ENCODE data around the gene SNX33. TPM values are rescaled to one million over a fixed set of nuclear protein-coding genes. Genes with fewer than 3 reads are reported as not detected.
A peak's percentile ranks its signal among the peaks of the same experiment; 100 is the strongest.

The SNX33 gene
- total RNA-seq, 6 experiments from 2014 or later, result 23.3 to 28.1 (median 25.3) TPM

GRCh38 chr15:75650908-75651809 lies 3.4 kb downstream of the SNX33 start:
- Mint-ChIP-seq H3K27ac (peak overlapping the region; percentile 81), H3K4me3 (peak overlapping the region; percentile 97), H3K9me3 (no peaks in the 10 kb centered on the region), H3K4me1 (ENCODE audit: low read depth) (peaks cover 74% of the 10 kb centered on the region), H3K27me3 (ENCODE audit: insufficient read depth) (no peaks in the 10 kb centered on the region; the same call in 1 of the 2 replicates), H3K36me3 (ENCODE audit: low read depth) (peaks cover 28% of the 10 kb centered on the region)
- DNase-seq, result no peak
- no peak for TF ChIP-seq CTCF (IDR thresholded peaks at IDR 0.05)

GRCh38 chr15:75651810-75652543 lies 4.3 kb downstream of the SNX33 start:
- no peak for DNase-seq
- Mint-ChIP-seq H3K36me3 (ENCODE audit: low read depth) (peaks cover 33% of the 10 kb centered on the region), H3K9me3 (no peaks in the 10 kb centered on the region), H3K4me1 (ENCODE audit: low read depth) (peaks cover 66% of the 10 kb centered on the region), H3K27ac (peak overlapping the region; percentile 81), H3K4me3 (peak overlapping the region; percentile 97), H3K27me3 (ENCODE audit: insufficient read depth) (no peaks in the 10 kb centered on the region; the same call in 1 of the 2 replicates)
- TF ChIP-seq CTCF (IDR thresholded peaks at IDR 0.05), result no peak

GRCh38 chr15:75653347-75653913 lies 5.7 kb downstream of the SNX33 start:
- Mint-ChIP-seq H3K4me3 (no peak overlapping the region), H3K36me3 (ENCODE audit: low read depth) (peaks cover 33% of the 10 kb centered on the region), H3K27me3 (ENCODE audit: insufficient read depth) (no peaks in the 10 kb centered on the region; the same call in 1 of the 2 replicates), H3K4me1 (ENCODE audit: low read depth) (peaks cover 65% of the 10 kb centered on the region), H3K9me3 (no peaks in the 10 kb centered on the region), H3K27ac (no peak overlapping the region)
- TF ChIP-seq CTCF (IDR thresholded peaks at IDR 0.05), result no peak
- DNase-seq, result no peak

- Mint-ChIP-seq H3K9me3 (no peaks in the 10 kb centered on the region), H3K27me3 (ENCODE audit: insufficient read depth) (no peaks in the 10 kb centered on the region; the same call in 1 of the 2 replicates), H3K4me3 (no peak overlapping the region), H3K27ac (no peak overlapping the region), H3K36me3 (ENCODE audit: low read depth) (peaks cover 27% of the 10 kb centered on the region), H3K4me1 (ENCODE audit: low read depth) (peaks cover 62% of the 10 kb centered on the region)
- no peak for DNase-seq
- TF ChIP-seq CTCF (IDR thresholded peaks at IDR 0.05), result no peak
Observed at GRCh38 chr15:75654201-75654907, 6.6 kb downstream of the SNX33 start.

- peaks cover 61% of the 10 kb centered on the region for H3K4me1 Mint-ChIP-seq (ENCODE audit: low read depth)
- no peaks in the 10 kb centered on the region for H3K9me3 Mint-ChIP-seq
- no peak overlapping the region for H3K4me3 Mint-ChIP-seq
- no peak for TF ChIP-seq CTCF (IDR thresholded peaks at IDR 0.05)
- H3K27me3 Mint-ChIP-seq (ENCODE audit: insufficient read depth), result peaks cover 3% of the 10 kb centered on the region
- H3K27ac Mint-ChIP-seq, result no peak overlapping the region
- H3K36me3 Mint-ChIP-seq (ENCODE audit: low read depth), result peaks cover 16% of the 10 kb centered on the region
- DNase-seq, result no peak
Observed at GRCh38 chr15:75655931-75656330, 8.2 kb downstream of the SNX33 start.
